PFSK-1 (cell line): ENCODE data around the gene CDH1.

Source experiments
- FOXP2 ChIP-seq: optimal IDR thresholded peaks from 2 replicates; pipeline ENCODE3; 2011; ENCODE audit warnings: borderline replicate concordance, control low read depth, inconsistent platforms; ENCODE audit not compliant: insufficient read depth; ENCODE audit errors: extremely low read length, extremely low read depth
- POLR2AphosphoS5 ChIP-seq: IDR thresholded peaks from 2 replicates; pipeline ENCODE4 v1.6.1; 2012; ENCODE audit warnings: low read depth, mild to moderate bottlenecking, control low read depth, low read length, moderate library complexity
- REST ChIP-seq, 2 experiments: IDR thresholded peaks; 2 replicates each; pipeline versions ENCODE4 v1.6.1 to v1.8.0; 2011 to 2012; ENCODE audit warnings: low read depth in 2 of 2, low read length in 2 of 2, control low read depth in 1 of 2, inconsistent platforms in 1 of 2, mild to moderate bottlenecking in 1 of 2, moderate library complexity in 1 of 2; ENCODE audit not compliant: insufficient read depth in 1 of 2
- SIN3A ChIP-seq: IDR thresholded peaks from 2 replicates; pipeline ENCODE4 v1.6.1; 2012; ENCODE audit warnings: mild to moderate bottlenecking, low read length, moderate library complexity, borderline replicate concordance; ENCODE audit not compliant: insufficient read depth
- TAF1 ChIP-seq: IDR thresholded peaks from 2 replicates; pipeline ENCODE4 v1.6.1; 2012; ENCODE audit warnings: low read length, control low read depth, borderline replicate concordance; ENCODE audit not compliant: insufficient read depth

Gene CDH1

GRCh38 chr16:68739964-68740627, 3.0 kb downstream of the CDH1 start:
- TF ChIP-seq TAF1 (no peak), POLR2AphosphoS5 (no peak), REST (IDR thresholded peaks at IDR 0.05; ENCODE audit: insufficient read depth in 1 of 2, low read depth in 2 of 2, low read length in 2 of 2) (no peak), FOXP2 (no peak), SIN3A (no peak)

- TF ChIP-seq TAF1 (no peak), REST (IDR thresholded peaks at IDR 0.05; ENCODE audit: insufficient read depth in 1 of 2, low read depth in 2 of 2, low read length in 2 of 2) (no peak), SIN3A (no peak), FOXP2 (no peak), POLR2AphosphoS5 (no peak)
Observed at GRCh38 chr16:68740628-68741346, 3.7 kb downstream of the CDH1 start.

- TF ChIP-seq SIN3A, result no peak
- no peak for TF ChIP-seq FOXP2
- no peak for TF ChIP-seq TAF1
- TF ChIP-seq POLR2AphosphoS5, result no peak
- TF ChIP-seq REST (IDR thresholded peaks at IDR 0.05; ENCODE audit: insufficient read depth in 1 of 2, low read depth in 2 of 2, low read length in 2 of 2), result no peak
Observed at GRCh38 chr16:68743664-68744063, 6.6 kb downstream of the CDH1 start.

- TF ChIP-seq REST (IDR thresholded peaks at IDR 0.05; ENCODE audit: insufficient read depth in 1 of 2, low read depth in 2 of 2, low read length in 2 of 2) (no peak), POLR2AphosphoS5 (no peak), SIN3A (no peak), FOXP2 (no peak), TAF1 (no peak)
Observed at GRCh38 chr16:68744744-68745280, 7.7 kb downstream of the CDH1 start.
